T follicular helper cell (primary cell): Measurements from ENCODE around the gene TLE1.
"Not testable (repeated sequence)": the region's sequence is repeated elsewhere in the genome, so short reads cannot be mapped to it uniquely, and the experiment has no call there.

Source experiments
- DNase-seq: peaks from one replicate; pipeline ENCODE4 v3.0.0-alpha.2; 2020; ENCODE audit warnings: low read depth

The TLE1 gene

DNA sequence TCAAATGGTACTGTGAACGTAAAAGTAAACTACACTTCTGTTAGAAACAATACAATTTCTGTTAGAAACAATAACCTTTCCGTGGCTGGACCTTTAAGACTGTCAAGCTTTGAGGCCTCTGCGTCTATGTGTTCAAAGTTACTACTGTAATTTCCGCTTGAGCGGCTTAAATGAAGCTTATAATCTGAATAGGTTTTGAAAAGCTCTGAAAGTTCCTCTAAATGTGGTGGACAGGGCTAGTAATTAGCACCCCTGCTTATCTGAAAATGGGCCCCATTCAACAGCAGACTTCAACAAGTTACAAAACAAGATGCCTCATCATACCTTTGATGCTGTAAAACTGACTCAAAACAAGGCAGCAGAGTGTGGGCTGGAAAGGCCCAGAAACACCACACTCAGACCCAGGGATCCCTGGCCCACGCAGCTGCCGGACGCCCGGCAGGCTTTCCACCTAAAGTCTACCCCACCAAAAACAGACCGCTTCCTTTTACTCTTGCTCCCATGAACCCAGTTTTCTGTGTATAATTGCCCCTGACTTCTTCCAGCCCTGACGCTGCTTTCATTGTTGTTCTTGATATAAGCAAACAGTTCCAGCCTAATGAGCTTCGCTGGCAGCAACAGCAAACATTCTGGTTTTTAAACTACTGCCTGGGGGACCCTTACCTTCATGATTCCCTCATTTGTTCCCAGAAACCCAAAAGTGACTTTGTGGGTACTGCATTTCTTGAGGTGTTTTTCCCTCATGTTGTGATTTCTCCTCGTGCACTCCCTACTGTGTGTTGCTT, 66.7 kb downstream of the TLE1 start:
- DNase-seq = no peak

DNA sequence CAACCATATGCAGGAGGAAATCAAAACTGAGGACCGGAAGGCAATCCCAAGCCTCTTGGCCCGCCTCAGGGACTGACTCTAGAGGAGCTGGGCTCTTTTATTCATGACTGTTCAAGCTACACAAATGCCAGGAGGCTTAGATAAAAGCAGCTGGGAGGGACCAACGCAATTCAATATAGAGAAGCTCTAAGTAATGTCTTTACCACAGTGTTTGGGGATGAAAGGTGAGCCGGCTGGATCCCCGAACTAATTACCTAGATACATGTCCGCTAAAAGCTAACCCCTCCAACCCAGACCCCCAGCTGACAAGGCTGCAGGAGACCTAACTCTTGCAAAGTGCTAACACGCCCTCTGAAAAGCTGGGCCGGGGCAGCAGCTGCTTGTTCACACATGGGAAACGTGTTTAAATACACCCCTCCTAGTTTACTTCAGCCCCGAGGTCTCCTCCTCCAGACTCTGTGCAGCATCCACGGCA, 67.5 kb downstream of the TLE1 start:
- DNase-seq = no peak

DNA sequence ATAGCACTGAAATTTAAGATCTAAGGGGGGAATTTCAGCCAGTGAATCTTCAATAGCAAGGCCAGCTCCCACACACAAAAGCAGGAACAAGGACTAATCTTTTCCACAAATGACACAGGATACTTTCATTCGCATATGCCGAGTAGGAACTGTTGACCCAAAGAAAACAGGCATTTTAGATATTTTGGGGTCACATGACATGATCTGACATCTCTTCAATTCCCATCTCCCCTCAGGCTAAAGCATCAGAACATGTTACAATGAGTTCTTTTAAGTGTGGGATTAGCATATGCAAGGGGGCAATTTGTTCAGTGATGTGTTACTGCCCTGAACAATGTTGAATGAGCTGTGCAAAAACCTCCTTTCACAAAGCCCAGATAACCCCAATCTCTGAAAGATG, 68.2 kb downstream of the TLE1 start:
- no peak for DNase-seq

DNA sequence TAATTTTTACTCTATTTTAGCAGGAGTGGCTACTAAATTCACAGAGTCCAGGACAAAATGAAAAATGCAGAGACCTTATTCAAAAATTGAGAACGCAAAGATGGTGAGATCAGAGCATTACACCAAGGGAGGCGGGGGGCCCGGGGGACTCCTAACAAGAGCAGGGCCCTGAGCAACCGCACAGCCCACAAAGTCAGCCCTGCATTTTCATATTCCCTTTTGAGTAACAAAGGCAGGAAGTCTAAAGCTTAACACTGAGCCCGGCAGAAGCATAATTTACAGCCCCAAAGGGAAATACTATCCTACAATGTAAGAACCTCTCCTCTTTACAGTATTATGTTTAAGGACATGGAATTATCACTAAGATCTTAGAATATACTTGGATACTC, 69.4 kb downstream of the TLE1 start:
- no peak for DNase-seq

DNA sequence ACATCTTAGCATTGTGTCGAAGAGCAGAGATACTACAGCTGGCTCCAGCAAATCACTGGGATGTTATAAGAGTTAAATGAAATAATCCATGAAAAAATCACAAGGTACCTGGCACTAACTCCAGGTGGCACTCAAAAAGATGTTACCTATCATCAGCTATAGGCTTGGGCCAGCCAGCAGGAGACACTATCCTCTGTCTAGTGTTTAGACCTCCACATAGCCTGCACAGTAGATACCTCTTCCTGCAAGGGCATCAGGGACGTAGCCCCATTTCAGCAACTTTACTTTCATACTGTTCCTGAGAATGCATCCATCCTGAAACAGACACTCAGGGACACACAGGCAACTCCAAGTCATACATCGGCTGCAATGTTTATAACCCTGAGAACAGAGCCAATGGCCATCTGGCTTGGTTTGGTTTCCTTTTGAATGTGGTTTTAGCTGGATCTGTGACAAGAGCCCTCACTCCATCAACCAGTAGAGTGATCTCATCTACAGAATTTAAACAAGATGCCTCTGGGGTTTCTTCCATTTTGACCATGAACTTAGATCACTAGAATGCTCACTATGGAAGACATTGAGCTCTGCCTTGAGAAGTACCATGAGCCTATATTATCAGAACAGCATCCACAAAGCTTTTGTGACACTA, 69.9 kb downstream of the TLE1 start:
- DNase-seq = no peak

DNA sequence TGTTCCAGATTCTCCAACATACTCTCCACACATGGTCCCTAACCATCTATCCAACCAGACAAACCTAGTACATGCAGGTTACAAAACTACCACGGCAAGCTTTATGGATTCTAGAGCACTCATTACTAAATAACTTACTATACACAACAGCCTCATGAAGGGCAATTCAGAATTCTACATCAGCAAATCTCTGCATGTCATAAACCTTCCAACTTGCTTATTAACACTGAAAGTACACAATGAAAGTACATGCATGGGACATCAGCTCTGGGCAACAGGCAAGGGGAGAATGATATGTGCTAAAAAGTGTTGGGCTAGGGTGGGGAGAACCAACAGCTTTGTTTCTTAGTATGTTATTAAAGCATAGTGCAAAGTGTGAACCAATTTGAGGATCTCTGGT, 70.4 kb downstream of the TLE1 start:
- no peak for DNase-seq

DNA sequence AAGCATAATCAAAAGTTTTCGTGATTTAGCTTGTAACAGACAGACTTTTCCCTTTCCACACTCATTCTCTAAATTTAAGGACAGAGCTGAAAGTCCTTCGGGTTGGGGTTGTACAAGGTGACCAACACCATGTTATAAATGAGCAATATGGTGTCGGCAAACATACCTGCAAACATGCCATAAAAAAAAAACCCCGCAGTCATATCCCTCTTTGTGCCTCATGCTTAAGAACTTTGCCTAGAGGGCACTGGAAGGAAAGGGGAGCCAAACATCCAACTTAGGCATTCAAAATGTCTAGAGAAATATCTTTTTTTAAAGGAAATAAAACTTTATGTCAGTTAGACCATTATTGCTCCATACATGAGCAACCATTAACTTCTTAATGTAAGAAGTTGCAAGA, 73.2 kb downstream of the TLE1 start:
- no peak for DNase-seq

DNA sequence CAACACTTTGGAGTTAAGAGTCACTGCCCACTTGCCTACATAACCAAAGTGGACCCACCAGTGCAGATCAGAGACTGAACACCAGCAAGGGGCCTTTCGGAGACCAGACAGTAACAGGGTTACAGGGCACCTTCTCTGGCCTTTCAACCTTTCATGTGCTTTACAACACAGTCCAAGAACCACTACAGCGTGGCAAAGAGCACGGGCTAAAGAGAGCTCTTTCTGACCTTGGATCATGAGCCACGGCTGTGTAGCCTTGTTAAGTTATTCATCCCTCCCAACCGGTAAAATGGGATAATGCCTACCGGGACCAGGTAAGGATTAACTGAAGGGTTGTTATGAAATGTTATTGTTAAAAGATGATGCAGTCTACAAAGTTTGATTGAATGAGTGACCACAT, 75.0 kb downstream of the TLE1 start:
- no peak for DNase-seq

DNA sequence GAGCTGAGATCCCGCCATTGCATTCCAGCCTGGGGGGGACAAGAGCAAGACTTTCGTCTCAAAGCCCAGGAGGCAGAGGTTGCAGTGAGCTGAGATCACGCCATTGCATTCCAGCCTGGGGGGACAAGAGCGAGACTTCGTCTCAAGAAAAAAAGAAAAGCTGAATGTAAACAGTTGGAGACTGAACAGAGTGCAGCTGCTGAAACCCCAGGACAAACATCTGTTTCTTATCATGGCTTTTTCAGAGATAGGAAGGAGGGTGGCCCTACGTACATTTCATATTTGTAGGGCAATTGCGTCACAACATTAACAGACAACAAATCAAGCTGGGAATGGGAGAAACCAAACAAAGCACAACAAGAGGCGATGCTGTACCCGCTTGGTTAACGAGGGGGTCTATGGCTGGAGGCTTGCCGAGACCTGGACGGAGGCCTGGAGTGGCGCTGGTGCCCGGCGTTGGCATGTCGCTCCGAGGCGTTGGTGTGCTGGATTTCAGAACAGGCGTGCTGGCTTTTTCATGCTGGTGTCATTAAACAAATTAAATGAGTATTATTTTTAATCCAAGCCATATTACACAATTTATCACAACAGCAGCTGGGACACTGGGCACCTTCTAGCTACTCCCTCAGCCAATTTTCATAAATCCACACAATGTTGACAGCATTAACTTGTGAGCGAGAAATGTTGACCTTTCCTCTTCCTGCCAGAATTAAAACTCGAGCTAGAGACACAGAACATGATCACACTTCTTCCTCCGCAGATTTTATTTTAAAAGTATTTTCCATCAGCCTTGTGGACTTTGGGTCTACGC, 76.1 kb downstream of the TLE1 start:
- no peak for DNase-seq

DNA sequence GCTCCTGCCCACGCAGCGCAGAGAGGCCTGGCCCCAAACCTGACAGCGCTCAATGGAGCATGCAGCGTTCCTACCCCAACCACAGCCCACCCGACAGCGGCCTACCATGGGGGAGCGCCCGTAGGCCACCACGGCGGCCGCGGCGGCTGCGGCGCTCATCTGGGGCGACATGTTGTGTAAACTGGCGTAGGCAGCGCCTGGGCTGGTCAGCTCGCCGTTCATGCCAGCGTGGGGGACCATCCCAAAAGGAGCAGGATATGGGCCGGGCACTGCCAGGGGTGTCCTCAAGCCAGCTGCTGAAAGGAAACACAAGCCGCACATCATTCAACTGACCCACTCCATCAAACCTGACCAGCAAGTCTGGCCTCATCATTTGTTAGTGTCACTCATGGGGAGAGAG, 77.7 kb downstream of the TLE1 start:
- DNase-seq = no peak

DNA sequence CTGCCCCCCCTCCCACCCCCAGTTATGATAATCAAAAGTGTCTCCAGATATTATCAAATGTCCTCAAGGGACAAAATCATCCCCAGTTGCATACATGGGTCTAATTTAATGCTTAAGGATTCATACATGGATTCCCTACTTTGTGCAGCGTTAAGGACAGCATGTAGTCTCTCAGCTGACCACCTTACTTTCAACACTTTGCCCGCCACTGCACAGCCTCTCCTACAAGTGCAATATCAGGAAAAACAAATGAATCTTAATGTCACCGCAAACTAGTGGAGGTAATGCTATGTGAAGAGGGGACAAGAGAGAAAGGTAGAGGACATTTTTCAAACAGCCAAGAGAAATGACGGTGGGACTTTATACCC, 78.6 kb downstream of the TLE1 start:
- DNase-seq = no peak

DNA sequence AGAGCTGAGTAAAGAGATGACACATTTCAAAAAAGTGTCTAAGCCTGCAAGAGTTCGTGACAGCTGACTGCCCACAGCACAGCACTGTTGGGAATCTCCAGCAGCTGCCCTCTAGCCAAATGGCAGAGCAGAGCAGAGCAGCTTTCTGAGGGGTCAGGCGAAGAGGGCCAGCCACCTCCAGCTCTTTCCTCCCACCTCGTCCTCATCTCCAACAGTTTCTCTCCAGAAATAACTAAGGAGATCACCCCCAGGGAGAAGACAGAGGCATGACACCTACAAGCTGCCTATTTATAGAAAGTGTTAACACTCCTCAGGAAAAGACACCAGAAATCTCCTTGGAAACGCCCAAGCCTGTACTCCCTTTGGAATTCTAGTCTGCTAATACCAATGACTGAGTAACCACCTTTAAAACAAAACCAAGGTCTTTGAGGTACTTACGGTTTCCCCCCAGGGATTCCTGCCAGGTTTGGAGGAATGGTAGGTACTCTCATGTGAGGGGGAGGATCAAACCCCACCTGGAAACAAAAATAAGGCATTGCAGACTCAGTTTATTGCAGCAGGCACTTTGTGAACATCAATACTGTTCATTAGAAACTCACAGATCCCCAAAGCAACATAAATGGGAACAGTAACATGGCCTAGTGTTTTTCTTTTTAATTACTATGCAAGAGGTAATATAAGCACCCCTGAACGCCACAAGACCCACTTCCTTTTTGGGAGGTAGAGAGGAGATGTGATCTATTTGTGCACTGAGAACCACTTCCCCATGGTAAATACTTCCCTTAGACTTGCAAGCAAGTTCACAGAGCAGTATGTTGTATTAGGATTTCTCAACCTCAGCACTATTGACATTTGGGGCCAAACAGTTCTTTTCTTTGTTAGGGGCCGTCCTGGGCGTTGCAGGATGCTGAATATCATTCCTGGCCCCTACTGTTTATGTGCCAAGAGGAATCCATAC, 79.3 kb downstream of the TLE1 start:
- no peak for DNase-seq

DNA sequence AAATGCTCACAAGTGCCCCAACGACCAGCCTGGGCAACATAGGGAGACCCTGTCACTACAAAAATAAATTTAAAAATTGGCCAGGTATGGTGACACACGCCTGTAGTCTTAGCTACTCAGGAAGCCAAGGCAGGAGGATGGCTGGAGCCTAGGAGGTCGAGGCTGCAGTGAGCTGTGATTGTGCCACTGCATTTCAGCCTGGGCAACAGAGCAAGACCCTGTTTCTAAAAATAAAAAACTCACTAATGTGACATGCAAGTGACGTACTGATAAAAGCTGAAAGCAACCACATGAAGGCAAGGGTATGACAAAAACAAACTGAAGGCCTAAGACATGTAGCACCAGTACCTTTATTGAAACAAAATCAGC, 81.1 kb downstream of the TLE1 start:
- DNase-seq = no peak

DNA sequence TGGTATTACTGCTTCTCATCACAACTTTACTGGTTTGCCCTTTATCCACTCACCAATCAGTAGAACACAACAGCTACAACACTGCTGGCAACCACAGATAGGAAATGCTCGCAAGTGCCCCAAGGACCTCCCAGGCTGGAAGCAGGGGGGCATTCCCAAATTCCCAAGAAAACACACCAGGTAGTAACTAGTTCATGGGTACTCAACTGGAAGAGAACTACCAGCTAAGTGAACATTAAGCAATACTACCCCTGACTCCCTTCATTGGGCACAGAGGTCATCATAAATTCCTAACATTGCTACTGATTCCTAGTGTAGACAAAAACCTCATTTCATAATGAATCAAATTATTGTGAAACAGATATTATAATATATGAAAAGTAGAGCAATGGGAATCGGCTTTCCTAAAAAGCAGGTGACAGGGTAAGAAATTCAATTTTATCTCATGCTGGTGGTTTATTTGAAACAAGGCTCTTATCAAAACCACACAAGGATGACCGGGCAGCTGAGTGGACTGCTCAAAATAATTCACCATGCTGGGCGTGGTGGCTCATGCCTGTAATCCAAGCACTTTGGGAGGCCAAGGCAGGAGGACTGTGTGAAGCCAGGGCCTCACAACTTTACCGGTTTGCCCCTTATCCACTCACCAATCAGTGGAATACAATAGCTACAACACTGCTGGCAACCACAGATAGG, 81.6 kb downstream of the TLE1 start:
- DNase-seq = no peak

DNA sequence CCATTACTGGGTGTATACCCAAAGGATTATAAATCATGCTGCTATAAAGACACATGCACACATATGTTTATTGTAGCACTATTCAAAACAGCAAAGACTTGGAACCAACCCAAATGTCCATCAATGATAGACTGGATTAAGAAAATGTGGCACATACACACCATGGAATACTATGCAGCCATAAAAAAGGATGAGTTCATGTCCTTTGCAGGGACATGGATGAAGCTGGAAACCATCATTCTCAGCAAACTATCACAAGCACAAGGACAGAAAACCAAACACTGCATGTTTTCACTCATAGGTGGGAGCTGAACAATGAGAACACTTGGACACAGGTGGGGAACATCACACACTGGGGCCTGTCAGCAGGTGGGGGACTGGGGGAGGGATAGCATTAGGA, 83.1 kb downstream of the TLE1 start:
- not testable (repeated sequence) for DNase-seq

DNA sequence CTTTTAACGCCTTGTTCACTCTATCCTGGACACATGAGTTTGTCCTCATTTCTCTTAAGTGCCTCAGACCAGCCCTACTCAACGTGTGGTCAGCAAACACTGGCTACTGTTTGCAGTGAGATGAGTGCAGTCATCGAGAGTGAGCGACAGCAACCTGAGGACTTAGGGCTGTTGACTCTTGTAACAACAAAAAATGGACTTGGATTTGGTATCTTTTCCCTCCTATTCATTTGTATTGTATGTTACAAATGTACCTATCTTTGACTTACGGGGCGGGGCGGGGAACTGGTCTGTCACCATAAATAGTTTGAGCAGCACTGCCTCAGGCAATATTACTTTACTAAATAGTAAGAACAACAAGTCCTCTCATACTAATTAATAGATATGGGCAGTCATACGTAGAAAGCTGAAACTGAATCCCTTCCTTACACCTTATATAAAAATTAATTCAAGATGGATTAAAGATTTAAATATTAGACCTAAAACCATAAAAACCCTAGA, 84.1 kb downstream of the TLE1 start:
- DNase-seq = no peak

DNA sequence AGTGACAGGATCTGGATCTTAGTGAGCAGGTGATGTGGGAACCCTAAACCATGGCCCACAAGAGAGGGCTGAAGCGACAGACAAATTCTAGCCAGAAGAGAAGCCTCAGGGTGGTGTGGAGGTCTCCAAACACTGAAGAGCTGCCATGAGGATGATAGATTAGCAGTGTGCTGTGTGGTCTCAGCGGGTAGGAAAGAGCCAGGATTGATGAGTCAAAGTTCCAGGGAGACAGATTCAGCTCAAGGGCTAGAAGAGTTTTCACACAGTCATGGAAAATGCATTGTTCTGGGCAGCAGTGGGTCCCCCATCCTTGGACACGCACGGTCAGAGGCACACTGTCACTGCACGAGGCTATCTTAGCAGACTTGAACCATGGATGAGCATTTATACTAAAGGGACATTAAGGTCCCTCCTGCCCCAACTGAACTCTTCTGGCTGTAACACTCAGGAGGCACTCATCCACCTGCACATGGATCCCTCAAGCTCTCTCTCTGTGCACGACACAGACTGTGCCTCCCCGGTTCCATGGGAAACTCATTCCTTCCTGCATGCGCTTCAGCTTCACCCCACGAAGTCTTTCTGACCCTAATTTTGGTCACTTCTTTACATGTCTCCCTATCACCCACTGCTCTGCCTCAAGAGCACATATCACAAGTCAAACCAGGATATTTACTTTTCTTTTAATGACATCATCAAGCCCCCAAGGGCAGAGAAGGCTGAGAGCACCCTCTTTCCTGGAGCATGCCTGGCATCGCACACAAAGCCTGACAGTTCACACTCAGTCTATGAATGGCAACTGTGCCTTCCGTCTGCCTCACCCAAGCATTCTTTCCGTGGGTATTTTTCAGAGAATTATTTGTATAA, 84.8 kb downstream of the TLE1 start:
- no peak for DNase-seq

DNA sequence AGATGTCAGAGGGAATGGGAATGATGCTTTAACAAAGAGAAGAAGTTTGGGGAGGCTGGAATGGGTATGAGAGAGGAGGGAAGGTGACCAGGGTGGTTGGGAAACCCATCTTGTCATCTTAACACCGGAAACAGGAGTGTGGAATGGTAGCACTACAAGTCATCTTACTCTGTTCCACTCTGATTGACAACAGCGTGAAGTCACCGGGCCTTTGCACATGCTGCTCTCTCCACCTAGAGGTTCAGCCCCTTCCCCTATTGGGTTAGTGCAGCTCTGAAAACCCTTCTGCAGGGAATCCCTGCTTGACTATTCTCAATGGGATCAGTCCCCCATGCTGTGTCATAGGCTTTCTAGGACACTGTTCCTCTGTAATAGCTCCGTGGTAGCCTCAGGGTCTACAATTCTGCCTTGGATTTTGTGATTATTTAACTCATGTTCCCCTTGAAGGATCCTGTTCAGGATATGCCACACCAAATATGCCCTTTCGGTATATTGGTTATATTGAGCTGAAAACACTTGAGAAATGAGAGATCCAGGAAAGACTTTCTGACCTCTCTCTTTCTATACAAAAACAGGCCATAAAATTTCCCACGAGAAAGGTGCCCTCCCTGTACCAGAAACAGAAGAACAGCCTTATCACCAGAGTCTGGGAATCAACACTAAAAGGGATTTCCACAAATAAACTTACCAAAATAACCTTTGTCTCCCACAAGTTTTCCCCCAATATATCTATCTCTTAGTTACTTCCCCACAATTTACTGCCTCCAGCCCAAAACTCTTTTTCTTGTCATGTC, 86.3 kb downstream of the TLE1 start:
- DNase-seq = no peak
